ENCODE results near the gene VAV1.

DNA sequence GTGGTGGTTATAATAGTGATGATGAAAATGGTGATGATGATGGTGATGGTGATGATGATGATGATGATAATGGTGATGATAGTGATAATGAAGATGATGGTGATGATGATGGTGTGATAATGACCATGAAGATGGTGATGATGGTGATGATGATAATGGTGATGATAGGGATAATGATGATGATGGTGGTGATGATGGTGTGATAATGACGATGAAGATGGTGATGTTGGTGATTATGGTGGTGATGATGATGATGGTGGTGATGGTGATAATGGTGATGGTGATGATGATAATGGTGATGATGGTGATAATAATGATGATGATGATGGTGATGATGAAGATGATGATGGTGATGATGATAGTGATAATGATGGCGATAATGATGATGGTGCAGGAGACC lies 116.5 kb downstream of the VAV1 start:
- TF ChIP-seq, protein P1, sequence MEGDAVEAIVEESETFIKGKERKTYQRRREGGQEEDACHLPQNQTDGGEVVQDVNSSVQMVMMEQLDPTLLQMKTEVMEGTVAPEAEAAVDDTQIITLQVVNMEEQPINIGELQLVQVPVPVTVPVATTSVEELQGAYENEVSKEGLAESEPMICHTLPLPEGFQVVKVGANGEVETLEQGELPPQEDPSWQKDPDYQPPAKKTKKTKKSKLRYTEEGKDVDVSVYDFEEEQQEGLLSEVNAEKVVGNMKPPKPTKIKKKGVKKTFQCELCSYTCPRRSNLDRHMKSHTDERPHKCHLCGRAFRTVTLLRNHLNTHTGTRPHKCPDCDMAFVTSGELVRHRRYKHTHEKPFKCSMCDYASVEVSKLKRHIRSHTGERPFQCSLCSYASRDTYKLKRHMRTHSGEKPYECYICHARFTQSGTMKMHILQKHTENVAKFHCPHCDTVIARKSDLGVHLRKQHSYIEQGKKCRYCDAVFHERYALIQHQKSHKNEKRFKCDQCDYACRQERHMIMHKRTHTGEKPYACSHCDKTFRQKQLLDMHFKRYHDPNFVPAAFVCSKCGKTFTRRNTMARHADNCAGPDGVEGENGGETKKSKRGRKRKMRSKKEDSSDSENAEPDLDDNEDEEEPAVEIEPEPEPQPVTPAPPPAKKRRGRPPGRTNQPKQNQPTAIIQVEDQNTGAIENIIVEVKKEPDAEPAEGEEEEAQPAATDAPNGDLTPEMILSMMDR (conservative IDR thresholded peaks at IDR 0.05; ENCODE audit: low read depth in 2 of 2), result no peak
- TF ChIP-seq EZH2 (IDR thresholded peaks at IDR 0.05; ENCODE audit: low read depth, unreplicated experiment) (no peak), ZNF114 (CRISPR knock-in tag; IDR thresholded peaks at IDR 0.05) (no peak)

Data from GM23338 (cell line).